ENCODE measurements around the gene WDCP.
"Not testable (repeated sequence)": the region's sequence is repeated elsewhere in the genome, so short reads cannot be mapped to it uniquely, and the experiment has no call there.

The WDCP gene

GRCh38 chr2:24022324-24022974 lies 24.7 kb downstream of the WDCP start:
- no peak for DNase-seq (ENCODE audit: low spot score)

GRCh38 chr2:24021122-24021998 lies 25.8 kb downstream of the WDCP start:
- DNase-seq (ENCODE audit: low spot score), result no peak

DNA sequence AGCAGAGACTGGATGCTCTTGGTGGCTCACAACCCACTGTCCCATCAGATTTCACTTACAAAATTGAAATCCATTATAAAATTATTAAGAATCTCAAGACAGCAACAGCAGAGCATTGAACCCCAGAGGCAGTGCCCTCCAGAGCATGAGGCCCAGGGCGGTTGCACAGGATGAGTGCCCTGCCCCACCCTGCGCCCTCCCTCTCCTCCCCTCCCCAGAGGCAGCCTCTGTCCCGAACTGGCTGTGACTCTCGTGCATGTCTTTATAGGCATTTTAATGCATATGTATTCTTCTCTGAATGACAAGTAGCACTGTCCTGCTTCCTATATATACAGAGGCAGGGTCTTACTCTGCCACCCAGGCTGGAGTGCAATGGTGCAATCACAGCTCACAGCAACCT lies 26.9 kb downstream of the WDCP start:
- no peak for DNase-seq (ENCODE audit: low spot score)

DNA sequence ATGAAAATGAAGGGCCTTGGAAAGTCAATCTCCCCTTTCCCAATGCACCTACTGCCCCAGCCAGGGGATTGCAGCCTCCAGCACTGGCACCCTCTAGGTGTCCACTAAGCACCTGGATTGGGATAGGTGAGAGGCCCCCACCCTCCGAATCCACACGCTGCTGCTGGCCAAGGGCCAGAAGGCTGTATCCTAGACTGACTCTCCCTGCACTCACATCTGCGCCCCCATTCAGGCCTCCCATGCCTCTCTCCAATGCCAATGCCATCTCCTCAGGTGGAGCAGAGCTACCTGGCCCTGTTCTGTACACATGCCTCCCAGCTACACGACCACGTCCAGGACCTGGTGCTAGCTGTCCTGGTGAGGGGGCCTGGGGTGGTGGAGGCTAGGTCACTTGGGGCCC lies 27.5 kb downstream of the WDCP start:
- DNase-seq (ENCODE audit: low spot score), result no peak

GRCh38 chr2:24018241-24018640 lies 28.9 kb downstream of the WDCP start:
- DNase-seq (ENCODE audit: low spot score), result no peak

DNA sequence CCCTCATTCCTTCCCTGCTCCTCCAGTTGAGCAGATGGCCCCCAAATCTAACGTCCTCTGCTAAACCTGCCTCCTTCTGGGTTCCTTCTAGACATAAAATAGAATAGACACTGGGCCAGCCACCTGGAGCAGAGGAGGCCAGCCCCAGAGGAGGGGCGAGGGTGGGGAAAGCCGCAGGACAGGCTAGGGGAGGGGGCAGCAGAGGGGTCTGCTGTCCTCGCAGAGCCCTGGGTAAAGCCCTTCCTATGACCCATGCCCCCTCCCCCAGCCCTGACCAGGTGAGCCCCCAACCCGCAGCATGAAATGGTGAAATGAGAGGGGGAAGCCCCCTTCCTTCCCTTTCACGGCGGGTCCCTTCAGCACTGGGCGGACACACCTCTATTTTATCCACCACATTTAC lies 29.5 kb downstream of the WDCP start:
- no peak for DNase-seq (ENCODE audit: low spot score)

DNA sequence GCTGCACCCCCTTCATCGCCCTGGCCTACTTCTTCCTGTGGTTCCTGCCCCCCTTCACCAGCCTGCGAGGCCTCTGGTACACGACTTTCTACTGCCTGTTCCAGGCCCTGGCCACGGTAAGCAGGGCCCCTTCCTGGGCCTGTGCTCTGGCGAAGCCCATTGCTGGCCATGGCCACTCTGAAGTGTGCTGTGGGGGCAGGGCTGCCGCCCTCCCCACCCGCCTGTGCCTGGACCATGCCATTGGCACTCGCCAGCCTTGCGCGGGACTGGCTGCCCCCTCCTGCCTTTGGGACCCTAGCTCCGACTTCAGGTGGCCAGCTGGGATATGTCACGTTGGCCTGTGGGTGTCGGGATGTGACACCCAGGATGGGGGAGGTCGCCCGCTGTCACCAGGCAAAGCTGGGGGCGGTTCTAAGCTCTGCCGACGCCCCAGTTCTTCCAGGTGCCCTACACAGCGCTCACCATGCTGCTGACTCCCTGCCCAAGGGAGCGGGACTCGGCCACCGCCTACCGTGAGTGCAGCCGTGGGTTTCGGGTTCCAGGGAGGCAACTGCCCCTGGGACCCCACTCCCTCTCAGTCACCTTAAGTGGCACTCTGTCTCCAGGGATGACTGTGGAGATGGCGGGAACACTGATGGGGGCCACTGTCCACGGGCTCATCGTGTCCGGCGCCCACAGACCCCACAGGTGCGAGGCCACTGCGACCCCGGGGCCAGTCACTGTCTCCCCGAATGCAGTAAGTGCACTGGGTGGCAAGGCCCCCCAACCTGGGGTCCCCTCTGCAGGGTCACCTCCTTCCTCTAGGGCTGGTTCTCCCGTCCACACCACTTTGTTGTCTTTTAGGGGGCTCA lies 30.1 kb downstream of the WDCP start:
- no peak for DNase-seq (ENCODE audit: low spot score)

- no peak for DNase-seq (ENCODE audit: low spot score)
Observed at GRCh38 chr2:24016376-24016761, 30.8 kb downstream of the WDCP start.

- DNase-seq (ENCODE audit: low spot score), result no peak
Observed at GRCh38 chr2:24015562-24016375, 31.4 kb downstream of the WDCP start.

DNA sequence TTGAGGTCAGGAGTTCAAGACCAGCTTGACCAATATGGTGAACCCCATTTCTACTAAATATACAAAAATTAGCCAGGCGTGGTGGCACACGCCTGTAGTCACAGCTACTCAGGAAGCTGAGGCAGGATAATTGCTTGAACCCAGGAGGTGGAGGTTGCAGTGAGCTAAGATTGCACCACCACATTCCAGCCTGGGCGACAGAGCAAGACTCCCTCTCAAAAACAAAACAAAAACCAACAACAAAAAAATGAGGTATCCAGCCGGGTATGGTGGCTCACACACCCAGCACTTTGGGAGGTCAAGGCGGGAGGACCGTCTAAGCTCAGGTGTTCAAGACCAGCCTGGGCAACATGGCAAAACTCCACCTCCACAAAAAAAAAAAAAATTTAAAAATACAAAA lies 32.3 kb downstream of the WDCP start:
- not testable (repeated sequence) for DNase-seq (ENCODE audit: low spot score)

- DNase-seq (ENCODE audit: low spot score), result no peak
Observed at GRCh38 chr2:24012521-24013188, 34.5 kb downstream of the WDCP start.

- no peak for DNase-seq (ENCODE audit: low spot score)
Observed at GRCh38 chr2:24011250-24012104, 35.7 kb downstream of the WDCP start.

GRCh38 chr2:24010477-24011249 lies 36.5 kb downstream of the WDCP start:
- DNase-seq (ENCODE audit: low spot score), result no peak

GRCh38 chr2:24009680-24010476 lies 37.3 kb downstream of the WDCP start, which contains the start of gene MFSD2B:
MFSD2B (plus strand) TSS chr2:24010085; CDS start chr2:24010097, 12 bp downstream.
- no peak for DNase-seq (ENCODE audit: low spot score)

- DNase-seq (ENCODE audit: low spot score), result no peak
Observed at GRCh38 chr2:24009367-24009679, 37.9 kb downstream of the WDCP start.

GRCh38 chr2:24008672-24009366 lies 38.4 kb downstream of the WDCP start:
- no peak for DNase-seq (ENCODE audit: low spot score)

DNA sequence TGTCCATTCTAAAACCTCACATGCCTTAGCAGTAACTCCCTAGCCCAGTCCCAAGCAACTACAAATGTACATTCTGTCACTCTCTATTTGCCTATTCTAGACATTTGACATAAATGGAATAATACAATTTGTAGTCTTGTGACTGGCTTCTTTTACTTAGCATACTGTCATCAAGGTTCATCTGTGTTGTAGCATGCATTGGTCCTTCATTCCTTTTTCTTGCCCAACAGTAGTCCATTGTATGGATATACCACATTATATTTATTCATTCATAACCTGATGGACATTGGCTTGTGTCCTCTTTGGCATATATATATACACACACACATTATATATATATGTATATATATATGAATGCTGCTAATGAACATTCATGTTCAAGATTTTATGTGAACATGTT lies 39.5 kb downstream of the WDCP start:
- no peak for DNase-seq (ENCODE audit: low spot score)

GRCh38 chr2:23994567-23994966 lies 52.6 kb downstream of the WDCP start:
- no peak for DNase-seq (ENCODE audit: low spot score)

Data from left forelimb (tissue), 1 donor.